Stimulated activated effector memory CD8-positive, alpha-beta T cell treated with anti-CD3 and anti-CD28 coated beads, Interleukin-12 subunit alpha, Interleukin-12 subunit beta, amount 100 ng/mL, for 72 hours (primary cell): ENCODE data around the gene SLC25A30.
"Not testable (repeated sequence)": the region's sequence is repeated elsewhere in the genome, so short reads cannot be mapped to it uniquely, and the experiment has no call there.

Source experiments
- ATAC-seq: fragments of 150-1000 bp; cut with Tn5 transposase; 2 replicates; pipeline ENCODE4 v1.10.0; 2021
- DNase-seq, 2 donors: peaks; one replicate each; pipeline ENCODE4 v3.0.0; 2021 to 2022; ENCODE audit warnings: low spot score in 2 of 2
- H3K27ac Mint-ChIP-seq: one replicate; pipeline ENCODE4 v1.8.0; 2022; ENCODE audit warnings: mild to moderate bottlenecking, mixed read lengths
- H3K36me3 Mint-ChIP-seq: one replicate; pipeline ENCODE4 v1.8.0; 2022; ENCODE audit warnings: mild to moderate bottlenecking, mixed read lengths
- H3K4me1 Mint-ChIP-seq: one replicate; pipeline ENCODE4 v1.8.0; 2022; ENCODE audit warnings: mixed read lengths
- H3K4me3 Mint-ChIP-seq: one replicate; pipeline ENCODE4 v1.8.0; 2022; ENCODE audit warnings: mild to moderate bottlenecking, mixed read lengths
- H3K9me3 Mint-ChIP-seq: one replicate; pipeline ENCODE4 v1.8.0; 2022; ENCODE audit warnings: mixed read lengths

Gene SLC25A30

GRCh38 chr13:45411631-45412030, 6.5 kb downstream of the SLC25A30 start:
- ATAC-seq = no peak

GRCh38 chr13:45411221-45411620, 7.0 kb downstream of the SLC25A30 start:
- ATAC-seq (no peak), DNase-seq (no peak)
- H3K9me3 Mint-ChIP-seq = no peaks in the 10 kb centered on the region
- no peak overlapping the region for H3K4me3 Mint-ChIP-seq
- H3K36me3 Mint-ChIP-seq = peaks cover 53% of the 10 kb centered on the region
- peaks cover 14% of the 10 kb centered on the region for H3K4me1 Mint-ChIP-seq
- H3K27ac Mint-ChIP-seq = peak overlapping the region; percentile 23

More at GRCh38 chr13:45411631-45412030, 6.5 kb downstream of the SLC25A30 start:
- Mint-ChIP-seq H3K27ac (peak overlapping the region; percentile 23), H3K4me3 (no peak overlapping the region), H3K4me1 (peaks cover 10% of the 10 kb centered on the region), H3K36me3 (peaks cover 49% of the 10 kb centered on the region), H3K9me3 (no peaks in the 10 kb centered on the region)
- DNase-seq = no peak

- peaks cover 15% of the 10 kb centered on the region for H3K4me1 Mint-ChIP-seq
- no peak overlapping the region for H3K27ac Mint-ChIP-seq
- ATAC-seq (no peak), DNase-seq (no peak)
- H3K9me3 Mint-ChIP-seq = no peaks in the 10 kb centered on the region
- peaks cover 61% of the 10 kb centered on the region for H3K36me3 Mint-ChIP-seq
- no peak overlapping the region for H3K4me3 Mint-ChIP-seq
Observed at GRCh38 chr13:45410466-45410865, 7.7 kb downstream of the SLC25A30 start.

- peak overlapping the region; percentile 32 for H3K27ac Mint-ChIP-seq
- H3K36me3 Mint-ChIP-seq = peaks cover 65% of the 10 kb centered on the region
- no peak for DNase-seq
- no peak for ATAC-seq
- H3K4me3 Mint-ChIP-seq = no peak overlapping the region
- peaks cover 14% of the 10 kb centered on the region for H3K4me1 Mint-ChIP-seq
- no peaks in the 10 kb centered on the region for H3K9me3 Mint-ChIP-seq
Observed at GRCh38 chr13:45410001-45410400, 8.2 kb downstream of the SLC25A30 start.

GRCh38 chr13:45406421-45406820, 11.8 kb downstream of the SLC25A30 start:
- Mint-ChIP-seq H3K27ac (peak overlapping the region; percentile 43), H3K4me3 (no peak overlapping the region), H3K9me3 (no peaks in the 10 kb centered on the region), H3K4me1 (peaks cover 16% of the 10 kb centered on the region), H3K36me3 (peaks cover 99% of the 10 kb centered on the region)
- DNase-seq = no peak
- no peak for ATAC-seq

GRCh38 chr13:45403081-45403480, 15.1 kb downstream of the SLC25A30 start:
- H3K27ac Mint-ChIP-seq = peak overlapping the region; percentile 57
- H3K4me1 Mint-ChIP-seq = peaks cover 38% of the 10 kb centered on the region
- ATAC-seq = no peak
- H3K36me3 Mint-ChIP-seq = peaks cover 96% of the 10 kb centered on the region
- H3K4me3 Mint-ChIP-seq = no peak overlapping the region
- DNase-seq = no peak
- H3K9me3 Mint-ChIP-seq = no peaks in the 10 kb centered on the region

GRCh38 chr13:45402641-45403040, 15.5 kb downstream of the SLC25A30 start:
- Mint-ChIP-seq H3K27ac (peak overlapping the region; percentile 89), H3K9me3 (no peaks in the 10 kb centered on the region), H3K4me1 (peaks cover 38% of the 10 kb centered on the region), H3K36me3 (peaks cover 96% of the 10 kb centered on the region), H3K4me3 (no peak overlapping the region)
- ATAC-seq (no peak), DNase-seq (no peak)

GRCh38 chr13:45401314-45401713, 16.9 kb downstream of the SLC25A30 start:
- H3K4me1 Mint-ChIP-seq = peaks cover 39% of the 10 kb centered on the region
- peak overlapping the region; percentile 18 for H3K4me3 Mint-ChIP-seq
- peak overlapping the region; percentile 89 for H3K27ac Mint-ChIP-seq
- H3K36me3 Mint-ChIP-seq = peaks cover 96% of the 10 kb centered on the region
- H3K9me3 Mint-ChIP-seq = no peaks in the 10 kb centered on the region
- ATAC-seq = peak; percentile 69
- no peak for DNase-seq

- DNase-seq (no peak), ATAC-seq (peak; percentile 84)
- Mint-ChIP-seq H3K27ac (peak overlapping the region; percentile 92), H3K4me3 (no peak overlapping the region), H3K36me3 (peaks cover 89% of the 10 kb centered on the region), H3K9me3 (no peaks in the 10 kb centered on the region), H3K4me1 (peaks cover 60% of the 10 kb centered on the region)
Observed at GRCh38 chr13:45398877-45399276, 19.3 kb downstream of the SLC25A30 start.

GRCh38 chr13:45396533-45397095, 21.6 kb downstream of the SLC25A30 start:
- ATAC-seq = no peak
- H3K27ac Mint-ChIP-seq = peak overlapping the region; percentile 96
- H3K36me3 Mint-ChIP-seq = peaks cover 77% of the 10 kb centered on the region
- no peaks in the 10 kb centered on the region for H3K9me3 Mint-ChIP-seq
- H3K4me1 Mint-ChIP-seq = peaks cover 53% of the 10 kb centered on the region
- peak overlapping the region; percentile 59 for H3K4me3 Mint-ChIP-seq
- DNase-seq = no peak

GRCh38 chr13:45393941-45394570, 24.1 kb downstream of the SLC25A30 start:
- ATAC-seq (no peak), DNase-seq (no peak)
- Mint-ChIP-seq H3K9me3 (no peaks in the 10 kb centered on the region), H3K4me1 (peaks cover 38% of the 10 kb centered on the region), H3K4me3 (no peak overlapping the region), H3K27ac (peak overlapping the region; percentile 96), H3K36me3 (peaks cover 71% of the 10 kb centered on the region)

- H3K4me3 Mint-ChIP-seq = no peak overlapping the region
- ATAC-seq = no peak
Observed at GRCh38 chr13:45392811-45393210, 25.4 kb downstream of the SLC25A30 start.

GRCh38 chr13:45391926-45392325, 26.2 kb downstream of the SLC25A30 start:
- H3K27ac Mint-ChIP-seq = no peak overlapping the region
- DNase-seq = no peak

More at GRCh38 chr13:45392811-45393210, 25.4 kb downstream of the SLC25A30 start:
- Mint-ChIP-seq H3K36me3 (peaks cover 62% of the 10 kb centered on the region), H3K9me3 (no peaks in the 10 kb centered on the region), H3K4me1 (peaks cover 30% of the 10 kb centered on the region), H3K27ac (no peak overlapping the region)
- DNase-seq = no peak

GRCh38 chr13:45391128-45391527, 27.0 kb downstream of the SLC25A30 start:
- ATAC-seq, H3K27ac Mint-ChIP-seq: not testable (repeated sequence)

More at GRCh38 chr13:45391926-45392325, 26.2 kb downstream of the SLC25A30 start:
- H3K9me3 Mint-ChIP-seq = no peaks in the 10 kb centered on the region
- peaks cover 28% of the 10 kb centered on the region for H3K4me1 Mint-ChIP-seq
- no peak overlapping the region for H3K4me3 Mint-ChIP-seq
- no peak for ATAC-seq
- peaks cover 54% of the 10 kb centered on the region for H3K36me3 Mint-ChIP-seq

GRCh38 chr13:45390348-45390747, 27.8 kb downstream of the SLC25A30 start:
- not testable (repeated sequence) for H3K27ac Mint-ChIP-seq, DNase-seq, H3K9me3 Mint-ChIP-seq, ATAC-seq, H3K4me3 Mint-ChIP-seq
- H3K36me3 Mint-ChIP-seq = peaks cover 44% of the 10 kb centered on the region
- peaks cover 13% of the 10 kb centered on the region for H3K4me1 Mint-ChIP-seq

More at GRCh38 chr13:45391128-45391527, 27.0 kb downstream of the SLC25A30 start:
- peaks cover 52% of the 10 kb centered on the region for H3K36me3 Mint-ChIP-seq
- H3K4me3 Mint-ChIP-seq, DNase-seq, H3K9me3 Mint-ChIP-seq: not testable (repeated sequence)
- peaks cover 20% of the 10 kb centered on the region for H3K4me1 Mint-ChIP-seq

GRCh38 chr13:45388664-45389063, 29.5 kb downstream of the SLC25A30 start:
- H3K36me3 Mint-ChIP-seq = peaks cover 38% of the 10 kb centered on the region
- no peak overlapping the region for H3K27ac Mint-ChIP-seq
- no peak overlapping the region for H3K4me3 Mint-ChIP-seq
- DNase-seq = no peak
- no peak for ATAC-seq
- no peaks in the 10 kb centered on the region for H3K4me1 Mint-ChIP-seq
- no peaks in the 10 kb centered on the region for H3K9me3 Mint-ChIP-seq
